K562 (cell line): ENCODE data around the gene ARHGEF26.

Experiments used
- ATF1 ChIP-seq, 2 experiments: fragments of 450-650 bp in 1 of 2; IDR thresholded peaks; 2 replicates each; pipeline ENCODE4 v1.6.1; 2016; ENCODE audit warnings: missing compliant biosample characterization in 1 of 2, missing genetic modification characterization in 1 of 2
- BRCA1 ChIP-seq, 2 experiments: fragments of 450-650 bp in 1 of 2; sonication (generic) in 1 of 2; formaldehyde crosslinking in 1 of 2; IDR thresholded peaks; 2 replicates each; pipeline versions ENCODE4 v1.5.0 to v1.6.1; 2017 to 2020; ENCODE audit warnings: mild to moderate bottlenecking in 1 of 2, missing genetic modification reagents in 1 of 2
- GABPA ChIP-seq: fragments of 200-800 bp; sonication (Bioruptor generic); conservative IDR thresholded peaks from 2 replicates; pipeline ENCODE4 v1.6.1; 2016; ENCODE audit warnings: low read depth, missing genetic modification characterization, missing compliant biosample characterization
- RBM14 ChIP-seq: fragments of 200-400 bp; formaldehyde crosslinking; IDR thresholded peaks from 2 replicates; pipeline ENCODE4 v1.6.1; 2018; ENCODE audit warnings: low read depth, mild to moderate bottlenecking, low read length, moderate library complexity, borderline replicate concordance; ENCODE audit not compliant: insufficient read depth
- RCOR1 ChIP-seq, 2 experiments: IDR thresholded peaks; 2 replicates each; pipeline ENCODE4 v1.6.1; 2012; ENCODE audit warnings: low read depth in 2 of 2, low read length in 2 of 2, borderline replicate concordance in 1 of 2, improper control_type of control experiment in 1 of 2
- ZNF146 ChIP-seq: IDR thresholded peaks from one replicate; pipeline ENCODE4 v1.6.1; 2018; ENCODE audit warnings: missing compliant biosample characterization; ENCODE audit not compliant: unreplicated experiment
- ZNF175 ChIP-seq: fragments of 200-800 bp; sonication (Bioruptor generic); IDR thresholded peaks from 2 replicates; pipeline ENCODE4 v1.6.1; 2016; ENCODE audit warnings: low read depth, mild to moderate bottlenecking, missing genetic modification characterization, missing compliant biosample characterization
- ZNF239 ChIP-seq: fragments of 250-450 bp; sonication (Bioruptor Pico); IDR thresholded peaks from 2 replicates; pipeline ENCODE4 v1.4.0; 2020; ENCODE audit warnings: mild to moderate bottlenecking
- ZNF347 ChIP-seq: fragments of 450-650 bp; formaldehyde crosslinking; IDR thresholded peaks from 2 replicates; pipeline ENCODE4 v1.4.0; 2020; ENCODE audit warnings: low read depth, mild to moderate bottlenecking, moderate library complexity
- ZNF717 ChIP-seq: fragments of 250-450 bp; sonication (Bioruptor Pico); IDR thresholded peaks from 2 replicates; pipeline ENCODE4 v1.5.0; 2021
- ZNF785 ChIP-seq: fragments of 250-450 bp; sonication (Bioruptor Pico); IDR thresholded peaks from 2 replicates; pipeline ENCODE4 v1.4.0; 2020; ENCODE audit warnings: mild to moderate bottlenecking
- TF ChIP-seq, protein P1 (sequence below): fragments of 250-450 bp; sonication (Bioruptor Pico); IDR thresholded peaks from 2 replicates; pipeline ENCODE4 v1.5.0; 2020; ENCODE audit warnings: mild to moderate bottlenecking, borderline replicate concordance

DNA sequence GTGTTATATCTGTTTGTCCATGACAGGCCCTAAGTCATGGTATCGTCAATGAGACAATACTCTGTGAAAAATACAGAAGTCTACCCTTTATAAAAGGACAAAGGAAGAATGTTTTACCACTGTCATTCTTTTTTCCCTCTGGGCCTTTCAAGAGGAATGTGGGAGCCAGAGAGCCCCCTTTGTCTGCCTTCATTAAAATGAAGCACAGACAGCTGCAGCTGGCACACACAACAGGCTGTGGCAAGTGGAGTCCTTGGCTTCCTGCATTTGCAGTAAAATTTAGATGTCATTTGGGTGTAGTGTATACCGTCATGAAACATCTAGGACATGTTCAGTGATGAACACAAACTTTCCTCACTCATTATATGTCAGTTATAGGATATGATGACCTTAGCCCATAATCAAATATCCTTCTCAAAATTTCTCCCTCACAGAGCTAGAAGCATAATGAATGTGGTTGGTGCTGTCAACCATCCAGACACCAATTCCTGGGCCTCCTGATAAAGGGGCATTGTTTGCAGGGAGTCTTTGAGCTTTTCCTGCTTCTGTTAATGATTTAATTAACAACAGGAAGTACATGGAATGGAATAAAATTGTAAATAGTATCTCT lies 126.7 kb downstream of the ARHGEF26 start:
- TF ChIP-seq RCOR1 (IDR thresholded peaks at IDR 0.05; ENCODE audit: borderline replicate concordance in 1 of 2, low read depth in 2 of 2, low read length in 2 of 2) (no peak), BRCA1 (IDR thresholded peaks at IDR 0.05) (no peak), BRCA1 (CRISPR knock-in tag; IDR thresholded peaks at IDR 0.05) (no peak), ZNF785 (no peak), RBM14 (no peak), GABPA (tag) (no peak), ZNF717 (CRISPR knock-in tag) (no peak), ZNF347 (CRISPR knock-in tag) (no peak), ZNF146 (CRISPR knock-in tag) (no peak), ZNF175 (CRISPR knock-in tag) (no peak), ZNF239 (CRISPR knock-in tag) (no peak), ATF1 (CRISPR knock-in tag; IDR thresholded peaks at IDR 0.05) (no peak), ATF1 (tag; IDR thresholded peaks at IDR 0.05) (no peak)
- TF ChIP-seq, protein P1, sequence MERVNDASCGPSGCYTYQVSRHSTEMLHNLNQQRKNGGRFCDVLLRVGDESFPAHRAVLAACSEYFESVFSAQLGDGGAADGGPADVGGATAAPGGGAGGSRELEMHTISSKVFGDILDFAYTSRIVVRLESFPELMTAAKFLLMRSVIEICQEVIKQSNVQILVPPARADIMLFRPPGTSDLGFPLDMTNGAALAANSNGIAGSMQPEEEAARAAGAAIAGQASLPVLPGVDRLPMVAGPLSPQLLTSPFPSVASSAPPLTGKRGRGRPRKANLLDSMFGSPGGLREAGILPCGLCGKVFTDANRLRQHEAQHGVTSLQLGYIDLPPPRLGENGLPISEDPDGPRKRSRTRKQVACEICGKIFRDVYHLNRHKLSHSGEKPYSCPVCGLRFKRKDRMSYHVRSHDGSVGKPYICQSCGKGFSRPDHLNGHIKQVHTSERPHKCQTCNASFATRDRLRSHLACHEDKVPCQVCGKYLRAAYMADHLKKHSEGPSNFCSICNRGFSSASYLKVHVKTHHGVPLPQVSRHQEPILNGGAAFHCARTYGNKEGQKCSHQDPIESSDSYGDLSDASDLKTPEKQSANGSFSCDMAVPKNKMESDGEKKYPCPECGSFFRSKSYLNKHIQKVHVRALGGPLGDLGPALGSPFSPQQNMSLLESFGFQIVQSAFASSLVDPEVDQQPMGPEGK: no peak
